B cell (primary cell): ENCODE data around the gene CORO2B.

ENCODE experiments used
- EZH2 ChIP-seq: IDR thresholded peaks from 2 replicates; pipeline ENCODE4 v1.6.1; 2012; ENCODE audit warnings: borderline replicate concordance, low read depth, mild to moderate bottlenecking, moderate library complexity, low read length; ENCODE audit not compliant: insufficient read depth, poor library complexity, severe bottlenecking
- TF ChIP-seq, protein P1 (sequence below): fragments of 200-600 bp; IDR thresholded peaks from one replicate; pipeline ENCODE4 v1.8.0; 2022; ENCODE audit warnings: antibody characterized with exemption, mild to moderate bottlenecking

DNA sequence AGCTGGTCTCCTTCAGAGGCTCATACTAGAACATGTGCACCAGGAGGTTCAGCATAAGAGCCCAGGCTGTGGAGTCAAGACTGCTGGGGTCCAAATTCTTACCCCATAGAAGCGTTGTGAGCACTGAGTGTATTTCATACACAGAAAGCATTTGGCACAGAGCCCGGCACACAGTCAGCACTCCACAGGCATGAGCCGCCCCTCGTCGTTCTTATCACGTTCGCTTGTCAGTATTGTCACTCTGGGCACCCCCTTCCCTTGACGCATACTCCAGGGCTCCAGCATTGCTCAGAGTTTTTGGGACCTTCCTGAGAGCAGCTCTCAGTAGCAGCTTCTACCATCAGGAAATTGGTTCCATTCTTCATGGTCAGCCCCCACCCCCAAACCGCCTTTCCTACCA is 25.2 kb downstream of the CORO2B start:
- TF ChIP-seq EZH2 = no peak
- TF ChIP-seq, protein P1, sequence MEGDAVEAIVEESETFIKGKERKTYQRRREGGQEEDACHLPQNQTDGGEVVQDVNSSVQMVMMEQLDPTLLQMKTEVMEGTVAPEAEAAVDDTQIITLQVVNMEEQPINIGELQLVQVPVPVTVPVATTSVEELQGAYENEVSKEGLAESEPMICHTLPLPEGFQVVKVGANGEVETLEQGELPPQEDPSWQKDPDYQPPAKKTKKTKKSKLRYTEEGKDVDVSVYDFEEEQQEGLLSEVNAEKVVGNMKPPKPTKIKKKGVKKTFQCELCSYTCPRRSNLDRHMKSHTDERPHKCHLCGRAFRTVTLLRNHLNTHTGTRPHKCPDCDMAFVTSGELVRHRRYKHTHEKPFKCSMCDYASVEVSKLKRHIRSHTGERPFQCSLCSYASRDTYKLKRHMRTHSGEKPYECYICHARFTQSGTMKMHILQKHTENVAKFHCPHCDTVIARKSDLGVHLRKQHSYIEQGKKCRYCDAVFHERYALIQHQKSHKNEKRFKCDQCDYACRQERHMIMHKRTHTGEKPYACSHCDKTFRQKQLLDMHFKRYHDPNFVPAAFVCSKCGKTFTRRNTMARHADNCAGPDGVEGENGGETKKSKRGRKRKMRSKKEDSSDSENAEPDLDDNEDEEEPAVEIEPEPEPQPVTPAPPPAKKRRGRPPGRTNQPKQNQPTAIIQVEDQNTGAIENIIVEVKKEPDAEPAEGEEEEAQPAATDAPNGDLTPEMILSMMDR = no peak
